ENCODE results near the gene MAP4K1.

MAP4K1 gene

GRCh38 chr19:38642176-38642575 lies 24.4 kb upstream of the MAP4K1 start:
- TF ChIP-seq EZH2 (optimal IDR thresholded peaks at IDR 0.05; ENCODE audit: low read depth, low read length) (no peak), EZH2phosphoT487 (IDR thresholded peaks at IDR 0.05; ENCODE audit: low read length) (no peak), CTCF (IDR thresholded peaks at IDR 0.05; ENCODE audit: low read length) (no peak)
- DNase-seq = no peak
- H3K9ac ChIP-seq (ENCODE audit: low read length) = no peak overlapping the region

GRCh38 chr19:38640368-38640767 lies 22.6 kb upstream of the MAP4K1 start:
- no peak for DNase-seq
- Histone ChIP-seq H2AFZ (ENCODE audit: low read length) (no peak overlapping the region), H3K36me3 (replicated peaks; ENCODE audit: insufficient read depth, low read length) (no peaks in the 10 kb centered on the region), H3K9me3 (replicated peaks; ENCODE audit: insufficient read depth, low read length) (no peaks in the 10 kb centered on the region), H3K79me2 (ENCODE audit: low read length) (no peaks in the 10 kb centered on the region), H4K20me1 (ENCODE audit: insufficient read depth, low read length) (no peaks in the 10 kb centered on the region), H3K27me3 (replicated peaks; ENCODE audit: insufficient read depth, low read length) (no peaks in the 10 kb centered on the region), H3K9me2 (replicated peaks; ENCODE audit: insufficient read depth, low read length) (no peaks in the 10 kb centered on the region), H3K4me1 (ENCODE audit: low read length) (peaks cover 6% of the 10 kb centered on the region), H3F3A (ENCODE audit: insufficient read depth, low read length) (no peaks in the 10 kb centered on the region; the same call in 1 of the 2 replicates), H3K9ac (ENCODE audit: low read length) (no peak overlapping the region), H3K27ac (ENCODE audit: low read length) (no peak overlapping the region), H3K4me3 (ENCODE audit: low read length) (no peak overlapping the region), H3K4me2 (ENCODE audit: low read depth, low read length) (no peak overlapping the region)
- no peak for TF ChIP-seq CTCF (IDR thresholded peaks at IDR 0.05; ENCODE audit: low read length)
- TF ChIP-seq EZH2phosphoT487 (IDR thresholded peaks at IDR 0.05; ENCODE audit: low read length) = no peak
- no peak for TF ChIP-seq EZH2 (optimal IDR thresholded peaks at IDR 0.05; ENCODE audit: low read depth, low read length)

More at GRCh38 chr19:38642176-38642575, 24.4 kb upstream of the MAP4K1 start:
- Histone ChIP-seq H3F3A (ENCODE audit: insufficient read depth, low read length) (no peaks in the 10 kb centered on the region), H3K27me3 (replicated peaks; ENCODE audit: insufficient read depth, low read length) (no peaks in the 10 kb centered on the region), H3K4me2 (ENCODE audit: low read depth, low read length) (no peak overlapping the region), H2AFZ (ENCODE audit: low read length) (no peak overlapping the region), H4K20me1 (ENCODE audit: insufficient read depth, low read length) (no peaks in the 10 kb centered on the region), H3K27ac (ENCODE audit: low read length) (no peak overlapping the region), H3K36me3 (replicated peaks; ENCODE audit: insufficient read depth, low read length) (no peaks in the 10 kb centered on the region), H3K4me1 (ENCODE audit: low read length) (no peaks in the 10 kb centered on the region), H3K4me3 (ENCODE audit: low read length) (no peak overlapping the region), H3K79me2 (ENCODE audit: low read length) (no peaks in the 10 kb centered on the region), H3K9me2 (replicated peaks; ENCODE audit: insufficient read depth, low read length) (no peaks in the 10 kb centered on the region), H3K9me3 (replicated peaks; ENCODE audit: insufficient read depth, low read length) (no peaks in the 10 kb centered on the region)

GRCh38 chr19:38639679-38640078 lies 21.9 kb upstream of the MAP4K1 start:
- no peaks in the 10 kb centered on the region for H3K27me3 ChIP-seq (replicated peaks; ENCODE audit: insufficient read depth, low read length)
- H3F3A ChIP-seq (ENCODE audit: insufficient read depth, low read length) = no peaks in the 10 kb centered on the region; the same call in 1 of the 2 replicates
- H3K79me2 ChIP-seq (ENCODE audit: low read length) = no peaks in the 10 kb centered on the region
- H3K36me3 ChIP-seq (replicated peaks; ENCODE audit: insufficient read depth, low read length) = no peaks in the 10 kb centered on the region
- TF ChIP-seq CTCF (IDR thresholded peaks at IDR 0.05; ENCODE audit: low read length) (no peak), EZH2 (optimal IDR thresholded peaks at IDR 0.05; ENCODE audit: low read depth, low read length) (no peak), EZH2phosphoT487 (IDR thresholded peaks at IDR 0.05; ENCODE audit: low read length) (no peak)
- H4K20me1 ChIP-seq (ENCODE audit: insufficient read depth, low read length) = no peaks in the 10 kb centered on the region
- H2AFZ ChIP-seq (ENCODE audit: low read length) = no peak overlapping the region
- no peak overlapping the region for H3K4me3 ChIP-seq (ENCODE audit: low read length)
- H3K9me3 ChIP-seq (replicated peaks; ENCODE audit: insufficient read depth, low read length) = no peaks in the 10 kb centered on the region
- no peak overlapping the region for H3K4me2 ChIP-seq (ENCODE audit: low read depth, low read length)
- peaks cover 6% of the 10 kb centered on the region for H3K4me1 ChIP-seq (ENCODE audit: low read length)
- H3K27ac ChIP-seq (ENCODE audit: low read length) = no peak overlapping the region
- no peak overlapping the region for H3K9ac ChIP-seq (ENCODE audit: low read length)
- no peaks in the 10 kb centered on the region for H3K9me2 ChIP-seq (replicated peaks; ENCODE audit: insufficient read depth, low read length)
- no peak for DNase-seq

All from MM.1S (cell line).